B cell (primary cell): ENCODE results near the gene CILP2. TPM values are rescaled to one million over a fixed set of nuclear protein-coding genes. Genes with fewer than 3 reads are reported as not detected.
A peak's percentile ranks its signal among the peaks of the same experiment; 100 is the strongest.

Experiments used
- ATAC-seq: fragments of 200-7000 bp; cut with Tn5 transposase; one replicate; pipeline ENCODE4 v1.10.0; 2021; ENCODE audit warnings: low read depth, mild to moderate bottlenecking, moderate number of reproducible peaks, moderate library complexity
- CTCF ChIA-PET: fragments of 350-600 bp; sonication (Branson Sonifier 250); formaldehyde crosslinking; loops from one replicate; lab custom pipeline; 2021; ENCODE audit warnings: antibody characterized with exemption, inconsistent platforms; lab: Charles Lee
- POLR2A ChIA-PET: fragments of 350-600 bp; sonication (Branson Sonifier 250); formaldehyde crosslinking; loops from one replicate; lab custom pipeline; 2021; ENCODE audit warnings: antibody characterized with exemption; lab: Charles Lee
- DNase-seq: peaks from one replicate; pipeline ENCODE4 v3.0.0; 2013
- H2AFZ ChIP-seq: 2 replicates; pipeline ENCODE4 v1.6.1; 2012; ENCODE audit warnings: mild to moderate bottlenecking, low read depth, low read length; ENCODE audit not compliant: insufficient read depth, poor library complexity, severe bottlenecking
- H3K27ac ChIP-seq, 2 donors: 1 replicate in 1 of 2; 2 replicates in 1 of 2; pipeline ENCODE4 v1.5.1; 2012 to 2013; ENCODE audit warnings: low read length in 2 of 2, mild to moderate bottlenecking in 2 of 2, moderate library complexity in 1 of 2
- H3K27me3 ChIP-seq, 4 experiments: fragments of 200-600 bp in 1 of 4; sonication (generic) in 1 of 4; replicated peaks in 1 of 4; 1 replicate in 2 of 4; 2 replicates in 2 of 4; pipeline versions ENCODE4 v1.6.1 to v1.7.0; 2013 to 2016; ENCODE audit warnings: low read length in 3 of 4, mild to moderate bottlenecking in 2 of 4, mixed read lengths in 1 of 4, moderate library complexity in 1 of 4; ENCODE audit not compliant: insufficient read depth in 4 of 4, control insufficient read depth in 3 of 4; ENCODE audit errors: control extremely low read depth in 1 of 4
- H3K36me3 ChIP-seq, 2 experiments: replicated peaks in 1 of 2; 1 replicate in 1 of 2; 2 replicates in 1 of 2; pipeline versions ENCODE4 v1.6.1 to v1.7.1; 2013; ENCODE audit warnings: low read length in 1 of 2; ENCODE audit not compliant: insufficient read depth in 2 of 2, control insufficient read depth in 1 of 2; ENCODE audit errors: control extremely low read depth in 1 of 2, extremely low read depth in 1 of 2
- H3K4me1 ChIP-seq, 2 donors: fragments of 200-600 bp in 1 of 2; sonication (generic) in 1 of 2; 1 replicate in 1 of 2; 2 replicates in 1 of 2; pipeline versions ENCODE4 v1.5.1 to v1.6.1; 2013 to 2017; ENCODE audit warnings: low read length in 2 of 2; ENCODE audit not compliant: control insufficient read depth in 2 of 2, insufficient read depth in 2 of 2
- H3K4me2 ChIP-seq: replicated peaks from 2 replicates; pipeline ENCODE3; 2012; ENCODE audit warnings: mild to moderate bottlenecking, low read depth, low read length; ENCODE audit not compliant: poor library complexity, severe bottlenecking
- H3K4me3 ChIP-seq, 5 experiments: fragments of 200-600 bp in 1 of 5; sonication (generic) in 1 of 5; 1 replicate in 3 of 5; 2 replicates in 2 of 5; pipeline versions ENCODE4 v1.5.1 to v1.7.0; 2011 to 2016; ENCODE audit warnings: low read length in 4 of 5, mild to moderate bottlenecking in 4 of 5, low read depth in 2 of 5, control low read depth in 1 of 5, moderate library complexity in 1 of 5; ENCODE audit not compliant: insufficient read depth in 1 of 5; ENCODE audit errors: control extremely low read depth in 1 of 5, extremely low read depth in 1 of 5
- H3K79me2 ChIP-seq: fragments of 200-600 bp; sonication (generic); one replicate; pipeline ENCODE4 v1.6.0; 2016; ENCODE audit warnings: low read length; ENCODE audit not compliant: control insufficient read depth, insufficient read depth
- H3K9ac ChIP-seq: fragments of 200-600 bp; sonication (generic); 2 replicates; pipeline ENCODE4 v1.6.1; 2017; ENCODE audit warnings: mild to moderate bottlenecking, low read length, moderate library complexity
- H3K9me3 ChIP-seq, 3 donors: one replicate each; pipeline versions ENCODE4 v1.6.1 to v1.7.1; 2013; ENCODE audit warnings: low read length in 2 of 3; ENCODE audit not compliant: control insufficient read depth in 2 of 3, insufficient read depth in 1 of 3; ENCODE audit errors: control extremely low read depth in 1 of 3
- H4K20me1 ChIP-seq: 2 replicates; pipeline ENCODE4 v1.6.0; 2012; ENCODE audit warnings: mild to moderate bottlenecking, low read length; ENCODE audit not compliant: insufficient read depth, control insufficient read depth, poor library complexity, severe bottlenecking
- H3K27ac Mint-ChIP-seq: one replicate; pipeline ENCODE4 v1.8.0; 2021; ENCODE audit warnings: mixed read lengths
- H3K27me3 Mint-ChIP-seq: one replicate; pipeline ENCODE4 v1.8.0; 2021; ENCODE audit warnings: mixed read lengths
- H3K4me1 Mint-ChIP-seq: one replicate; pipeline ENCODE4 v1.8.0; 2021; ENCODE audit warnings: mixed read lengths
- H3K4me3 Mint-ChIP-seq: one replicate; pipeline ENCODE4 v1.8.0; 2021; ENCODE audit warnings: mixed read lengths
- H3K9me3 Mint-ChIP-seq: one replicate; pipeline ENCODE4 v1.8.0; 2022; ENCODE audit warnings: mixed read lengths; ENCODE audit not compliant: insufficient read depth
- CTCF ChIP-seq: fragments of 200-600 bp; IDR thresholded peaks from one replicate; pipeline ENCODE4 v1.8.0; 2022; ENCODE audit warnings: antibody characterized with exemption, mild to moderate bottlenecking
- EZH2 ChIP-seq: IDR thresholded peaks from 2 replicates; pipeline ENCODE4 v1.6.1; 2012; ENCODE audit warnings: borderline replicate concordance, low read depth, mild to moderate bottlenecking, moderate library complexity, low read length; ENCODE audit not compliant: insufficient read depth, poor library complexity, severe bottlenecking
- WGBS: methylation state at CpG from one replicate; pipeline ENCODE4 v1.1.5; 2013; ENCODE audit warnings: missing lambda C conversion rate; ENCODE audit not compliant: insufficient coverage; 5-methylcytosine and 5-hydroxymethylcytosine counted together
- intact Hi-C: fragments of 100-400 bp; cut with micrococcal nuclease; formaldehyde crosslinking; loops from one replicate; pipeline ENCODE4 v1.10.0; 2022
- polyA plus RNA-seq: library from polyadenylated mRNA; depleted of rRNA; stranded (reverse); fragments of >200 nt; gene quantifications from 2 replicates; pipeline ENCODE4 v1.2.3, GENCODE V29; 2012
- total RNA-seq, 2 donors: library from RNA; stranded (reverse); fragments of 120-200 nt in 1 of 2; gene quantifications; 1 replicate in 1 of 2; 2 replicates in 1 of 2; pipeline versions ENCODE4 v1.2.3 to v1.2.4, GENCODE V29; 2013 to 2022

CILP2 gene
- total and polyA plus RNA-seq, 2 donors (not counting 1 experiment from before 2014, with no cell fraction given): 0.04 to 0.12 TPM

GRCh38 chr19:19529783-19530422 lies 8.2 kb upstream of the CILP2 start:
- no peak overlapping the region for H2AFZ ChIP-seq
- no peaks in the 10 kb centered on the region for H3K27me3 ChIP-seq
- ATAC-seq: no peak
- H3K4me2 ChIP-seq: no peak overlapping the region
- no peak for DNase-seq
- no peak overlapping the region for H3K27ac ChIP-seq
- H3K4me3 ChIP-seq: no peak overlapping the region
- H3K27ac Mint-ChIP-seq: peak overlapping the region; percentile 59
- TF ChIP-seq CTCF (no peak), EZH2 (no peak)
- no peak overlapping the region for H3K4me3 Mint-ChIP-seq
- H4K20me1 ChIP-seq: peaks cover 24% of the 10 kb centered on the region
- POLR2A ChIA-PET: interaction anchor here (1.1 kb wide), 2 partner anchors 99 to 114 kb away, joined by 3 to 13 read pairs; partner anchors contain the start of gene GMIP
- peaks cover 0 to 3% (median 0%) of the 10 kb centered on the region in 3 donors for H3K9me3 ChIP-seq
- H3K4me1 ChIP-seq: peaks cover 11 to 31% of the 10 kb centered on the region in 2 donors
- intact Hi-C loops: no loop called here
- CTCF ChIA-PET: interaction anchor here (0.6 to 7.5 kb wide), 5 partner anchors 9 to 429 kb away, joined by 3 to 88 read pairs (median 5); partner anchors contain the start of gene GMIP
- no peak overlapping the region for H3K9ac ChIP-seq
- H3K9me3 Mint-ChIP-seq: no peaks in the 10 kb centered on the region
- H3K27me3 Mint-ChIP-seq: no peaks in the 10 kb centered on the region
- H3K36me3 ChIP-seq: peaks cover 0 to 22% of the 10 kb centered on the region in 2 experiments
- peaks cover 21% of the 10 kb centered on the region for H3K79me2 ChIP-seq
- H3K4me1 Mint-ChIP-seq: peaks cover 15% of the 10 kb centered on the region
- 89% methylated on average over 10 of the region's 11 CpGs for WGBS

GRCh38 chr19:19530423-19530804 lies 7.7 kb upstream of the CILP2 start:
- H3K4me3 Mint-ChIP-seq: no peak overlapping the region
- ChIA-PET CTCF (interaction anchor here (0.6 to 7.5 kb wide), 5 partner anchors 9 to 428 kb away, joined by 3 to 88 read pairs (median 5); partner anchors contain the start of gene GMIP), POLR2A (no interaction called here)
- Histone ChIP-seq H3K4me1 (peaks cover 11 to 26% of the 10 kb centered on the region in 2 donors), H3K27ac (no peak overlapping the region), H3K9me3 (peaks cover 0 to 3% (median 0%) of the 10 kb centered on the region in 3 donors), H3K4me3 (no peak overlapping the region), H3K79me2 (peaks cover 16% of the 10 kb centered on the region), H3K9ac (no peak overlapping the region), H4K20me1 (peaks cover 19% of the 10 kb centered on the region), H3K4me2 (no peak overlapping the region), H3K27me3 (no peaks in the 10 kb centered on the region), H3K36me3 (peaks cover 0 to 22% of the 10 kb centered on the region in 2 experiments), H2AFZ (no peak overlapping the region)
- no peaks in the 10 kb centered on the region for H3K27me3 Mint-ChIP-seq
- WGBS: 90% methylated on average over 2 of the region's 9 CpGs
- DNase-seq: no peak
- H3K27ac Mint-ChIP-seq: no peak overlapping the region
- peaks cover 11% of the 10 kb centered on the region for H3K4me1 Mint-ChIP-seq
- no peak for TF ChIP-seq CTCF
- TF ChIP-seq EZH2: no peak
- no peaks in the 10 kb centered on the region for H3K9me3 Mint-ChIP-seq
- intact Hi-C loops: no loop called here
- ATAC-seq: no peak
